ENCODE measurements around the gene DDX54. TPM values are rescaled to one million over a fixed set of nuclear protein-coding genes. Genes with fewer than 3 reads are reported as not detected.

Gene DDX54
- polyA plus RNA-seq, 3 donors, result 63.6 to 91.1 (median 76.9) TPM

GRCh38 chr12:113200021-113200797 is 14.9 kb upstream of the DDX54 start:
- DNase-seq (ENCODE audit: extremely low read depth in 1 of 11, low read depth in 9 of 11, low spot score in 4 of 11), result no peak

- no peak for DNase-seq (ENCODE audit: extremely low read depth in 1 of 11, low read depth in 9 of 11, low spot score in 4 of 11)
Measured at GRCh38 chr12:113198296-113198695, 13.0 kb upstream of the DDX54 start.

GRCh38 chr12:113197518-113198077 is 12.3 kb upstream of the DDX54 start:
- DNase-seq (ENCODE audit: extremely low read depth in 1 of 11, low read depth in 9 of 11, low spot score in 4 of 11), result no peak

GRCh38 chr12:113196990-113197389 is 11.7 kb upstream of the DDX54 start:
- DNase-seq (ENCODE audit: extremely low read depth in 1 of 11, low read depth in 9 of 11, low spot score in 4 of 11), result peak in 3 of 11 donors; percentile 48 to 65 (median 58)

GRCh38 chr12:113196582-113196981 is 11.3 kb upstream of the DDX54 start:
- DNase-seq (ENCODE audit: extremely low read depth in 1 of 11, low read depth in 9 of 11, low spot score in 4 of 11), result no peak

- no peak for DNase-seq (ENCODE audit: extremely low read depth in 1 of 11, low read depth in 9 of 11, low spot score in 4 of 11)
Measured at GRCh38 chr12:113195598-113195997, 10.3 kb upstream of the DDX54 start.

- no peak for DNase-seq (ENCODE audit: extremely low read depth in 1 of 11, low read depth in 9 of 11, low spot score in 4 of 11)
Measured at GRCh38 chr12:113194971-113195391, 9.7 kb upstream of the DDX54 start.

GRCh38 chr12:113191227-113191626 is 5.9 kb upstream of the DDX54 start:
- no peak for DNase-seq (ENCODE audit: extremely low read depth in 1 of 11, low read depth in 9 of 11, low spot score in 4 of 11)

- DNase-seq (ENCODE audit: extremely low read depth in 1 of 11, low read depth in 9 of 11, low spot score in 4 of 11), result no peak
Measured at GRCh38 chr12:113190761-113191160, 5.5 kb upstream of the DDX54 start.

GRCh38 chr12:113189361-113189760 is 4.1 kb upstream of the DDX54 start:
- no peak for DNase-seq (ENCODE audit: extremely low read depth in 1 of 11, low read depth in 9 of 11, low spot score in 4 of 11)

- no peak for DNase-seq (ENCODE audit: extremely low read depth in 1 of 11, low read depth in 9 of 11, low spot score in 4 of 11)
Measured at GRCh38 chr12:113186666-113187325, 1.5 kb upstream of the DDX54 start.

GRCh38 chr12:113186033-113186365 is 721 bp upstream of the DDX54 start:
- peak in 1 of 11 donors; percentile 27 for DNase-seq (ENCODE audit: extremely low read depth in 1 of 11, low read depth in 9 of 11, low spot score in 4 of 11)

GRCh38 chr12:113184900-113185179 is 438 bp downstream of the DDX54 start:
- peak; percentile 67 to 87 (median 81) for DNase-seq (ENCODE audit: extremely low read depth in 1 of 11, low read depth in 9 of 11, low spot score in 4 of 11)

GRCh38 chr12:113184098-113184899 is 979 bp downstream of the DDX54 start:
- no peak for DNase-seq (ENCODE audit: extremely low read depth in 1 of 11, low read depth in 9 of 11, low spot score in 4 of 11)

- no peak for DNase-seq (ENCODE audit: extremely low read depth in 1 of 11, low read depth in 9 of 11, low spot score in 4 of 11)
Measured at GRCh38 chr12:113183030-113183589, 2.2 kb downstream of the DDX54 start.

GRCh38 chr12:113181975-113182374 is 3.3 kb downstream of the DDX54 start:
- no peak for DNase-seq (ENCODE audit: extremely low read depth in 1 of 11, low read depth in 9 of 11, low spot score in 4 of 11)

- DNase-seq (ENCODE audit: extremely low read depth in 1 of 11, low read depth in 9 of 11, low spot score in 4 of 11), result no peak
Measured at GRCh38 chr12:113180333-113180732, 4.9 kb downstream of the DDX54 start.

GRCh38 chr12:113179023-113179422 is 6.3 kb downstream of the DDX54 start:
- no peak for DNase-seq (ENCODE audit: extremely low read depth in 1 of 11, low read depth in 9 of 11, low spot score in 4 of 11)

Data from renal cortex interstitium (tissue), 11 donors.